ENCODE data around the gene AUTS2. TPM values are rescaled to one million over a fixed set of nuclear protein-coding genes. Genes with fewer than 3 reads are reported as not detected.

AUTS2 gene
- total and polyA plus RNA-seq, 2 of the 8 experiments (the other 6 are each of a cell fraction or from before 2014, with no cell fraction given), result 25.9 to 101 TPM

GRCh38 chr7:70701477-70701876 is 1103.2 kb downstream of the AUTS2 start:
- POLR2A ChIA-PET (ENCODE audit: partially characterized antibody), result interaction anchor here (0.9 to 2.0 kb wide), 6 partner anchors 9 to 134 kb away, joined by 3 to 7 read pairs (median 4); no protein-coding TSS in a partner anchor

More at GRCh38 chr7:70701477-70701876, 1103.2 kb downstream of the AUTS2 start:
- DNase-seq (ENCODE audit: low read depth in 1 of 2, low spot score in 2 of 2), result no peak
- no peaks in the 10 kb centered on the region for H3K9me3 ChIP-seq (ENCODE audit: insufficient read depth in 2 of 2, low read depth in 1 of 2, low read length in 1 of 2)
- WGBS, 2 experiments (ENCODE audit: extremely low coverage in 1 of 2, insufficient coverage in 1 of 2, insufficient read length in 1 of 2, insufficient replicate concordance in 2 of 2, low coverage in 1 of 2, low lambda C conversion rate in 2 of 2, missing lambda C conversion rate in 1 of 2), result 73% methylated on average over 6 of the region's 6 CpGs; no CpG with 5 or more reads in 1 of the 2 experiments
- H4K8ac ChIP-seq (ENCODE audit: extremely low read depth, insufficient read depth, low read length), result no peak overlapping the region
- H4K5ac ChIP-seq (ENCODE audit: insufficient read length, low read depth, low read length), result no peak overlapping the region
- peak overlapping the region; percentile 76 to 81 for H3K4me2 ChIP-seq (ENCODE audit: insufficient read depth in 1 of 2, low read depth in 2 of 2, low read length in 2 of 2)
- H3K79me2 ChIP-seq (ENCODE audit: control insufficient read depth in 1 of 2, insufficient read depth in 2 of 2, low read length in 2 of 2), result peaks cover 31 to 93% of the 10 kb centered on the region in 2 experiments
- no peaks in the 10 kb centered on the region for H3K27me3 ChIP-seq (replicated peaks in 1 of 4; ENCODE audit: control insufficient read depth in 3 of 4, extremely low read depth in 1 of 4, insufficient read depth in 3 of 4, low read length in 3 of 4)
- peaks cover 20 to 32% of the 10 kb centered on the region in 2 experiments for H4K20me1 ChIP-seq (replicated peaks in 1 of 2; ENCODE audit: control insufficient read depth in 1 of 2, insufficient read depth in 2 of 2, low read length in 2 of 2)
- H2BK15ac ChIP-seq (ENCODE audit: low read length), result no peak overlapping the region
- FAIRE-seq, result no peak
- peak overlapping the region; percentile 45; the same call in 1 of the 2 replicates for H2BK5ac ChIP-seq (ENCODE audit: low read depth, low read length)
- peaks cover 10% of the 10 kb centered on the region; the same call in 1 of the 2 replicates for H3K79me1 ChIP-seq (ENCODE audit: low read depth, low read length)
- no peak overlapping the region for H2AFZ ChIP-seq (ENCODE audit: low read length)
- no peak overlapping the region for H3K14ac ChIP-seq (ENCODE audit: insufficient read length)
- peaks cover 5 to 52% (median 13%) of the 10 kb centered on the region in 4 experiments; a peak in 6 of 8 replicates for H3K36me3 ChIP-seq (ENCODE audit: control insufficient read depth in 2 of 4, insufficient read depth in 4 of 4, low read length in 3 of 4)
- H2BK20ac ChIP-seq (ENCODE audit: low read length), result no peak overlapping the region
- CTCF ChIA-PET (ENCODE audit: partially characterized antibody), result interaction anchor here (0.7 to 5.0 kb wide), 4 partner anchors 16 to 195 kb away, joined by 3 to 46 read pairs (median 5); no protein-coding TSS in a partner anchor
- no peak overlapping the region for H3K23ac ChIP-seq (ENCODE audit: insufficient read length)
- H3K4me1 ChIP-seq (replicated peaks in 1 of 4; ENCODE audit: control insufficient read depth in 3 of 4, insufficient read depth in 4 of 4, low read length in 3 of 4), result peaks cover 24 to 70% (median 51%) of the 10 kb centered on the region in 4 experiments
- H3K4ac ChIP-seq (replicated peaks; ENCODE audit: insufficient read length, low read depth, low read length), result no peak overlapping the region
- no peak overlapping the region for H3K27ac ChIP-seq (ENCODE audit: low read depth, low read length)
- TF ChIP-seq SAP30 (IDR thresholded peaks at IDR 0.05; ENCODE audit: insufficient read depth, insufficient replicate concordance, low read length) (no peak), ASH2L (IDR thresholded peaks at IDR 0.05; ENCODE audit: low read length) (no peak), CTCF (IDR thresholded peaks at IDR 0.05; ENCODE audit: control extremely low read depth in 1 of 3, insufficient read depth in 1 of 3, low read depth in 1 of 3, low read length in 3 of 3) (no peak)
- H4K91ac ChIP-seq (replicated peaks; ENCODE audit: insufficient read length, low read length), result peak overlapping the region; percentile 75
- no peak overlapping the region for H3K56ac ChIP-seq (replicated peaks; ENCODE audit: insufficient read length, low read depth, low read length)
- H2BK120ac ChIP-seq (replicated peaks; ENCODE audit: low read depth, low read length), result peak overlapping the region; percentile 39
- peak overlapping the region in 1 of 4 experiments; percentile 93; a peak in 1 of 8 replicates for H3K4me3 ChIP-seq (ENCODE audit: extremely low read depth in 1 of 4, insufficient read depth in 2 of 4, low read depth in 3 of 4, low read length in 4 of 4)
- no peak overlapping the region for H2AK5ac ChIP-seq (ENCODE audit: low read depth, low read length)
- H3K18ac ChIP-seq (ENCODE audit: extremely low read depth, low read length), result no peak overlapping the region; the same call in 1 of the 2 replicates
- H3K23me2 ChIP-seq (ENCODE audit: low read depth, low read length), result peaks cover under 1% of the 10 kb centered on the region; the same call in 1 of the 2 replicates
- no peak overlapping the region for H2BK12ac ChIP-seq (ENCODE audit: low read depth, low read length)
- H3K9ac ChIP-seq (replicated peaks in 1 of 4; ENCODE audit: extremely low read depth in 1 of 4, low read depth in 3 of 4, low read length in 3 of 4), result no peak overlapping the region
